ENCODE measurements around the gene KIF22. TPM values are rescaled to one million over a fixed set of nuclear protein-coding genes. Genes with fewer than 3 reads are reported as not detected.
"Not testable (repeated sequence)": the region's sequence is repeated elsewhere in the genome, so short reads cannot be mapped to it uniquely, and the experiment has no call there.

KIF22 gene
- total and polyA plus RNA-seq, 2 donors (not counting 1 experiment from before 2014, with no cell fraction given): 12.3 to 17.7 TPM

GRCh38 chr16:29789775-29790182 lies 772 bp upstream of the KIF22 start:
- peak overlapping the region; percentile 34 to 71 (median 56) for H3K4me3 ChIP-seq (replicated peaks in 1 of 4; ENCODE audit: control extremely low read depth in 1 of 4, insufficient read depth in 1 of 4, low read depth in 3 of 4, low read length in 4 of 4)
- H3K36me3 ChIP-seq (ENCODE audit: control insufficient read depth, insufficient read depth, low read length): no peaks in the 10 kb centered on the region
- peak overlapping the region; percentile 48 for H3K9ac ChIP-seq (ENCODE audit: insufficient read depth, low read length)
- no peaks in the 10 kb centered on the region for H3K4me1 ChIP-seq (ENCODE audit: control insufficient read depth, extremely low read depth, insufficient read depth, low read length)
- peak overlapping the region; percentile 90 for H2AFZ ChIP-seq (ENCODE audit: low read length)
- peak overlapping the region; percentile 53 for H3K27ac ChIP-seq (ENCODE audit: insufficient read depth, low read length)
- no peak for TF ChIP-seq CTCF (conservative IDR thresholded peaks at IDR 0.05 in 1 of 2, IDR thresholded peaks at IDR 0.05 in 1 of 2; ENCODE audit: low read depth in 1 of 2, low read length in 2 of 2)
- no peak for TF ChIP-seq EZH2 (IDR thresholded peaks at IDR 0.05; ENCODE audit: low read length, missing control alignments)
- no peaks in the 10 kb centered on the region for H3K9me3 ChIP-seq (ENCODE audit: control insufficient read depth, insufficient read depth, low read depth, low read length)
- no peaks in the 10 kb centered on the region for H4K20me1 ChIP-seq (ENCODE audit: control insufficient read depth, extremely low read depth, insufficient read depth, low read length)
- H3K79me2 ChIP-seq (ENCODE audit: control insufficient read depth, insufficient read depth, low read length): peaks cover 41% of the 10 kb centered on the region
- H3K27me3 ChIP-seq (ENCODE audit: control insufficient read depth, insufficient read depth, low read length): no peaks in the 10 kb centered on the region
- no peak for DNase-seq (ENCODE audit: low read depth in 2 of 2)
- H3K4me2 ChIP-seq (ENCODE audit: extremely low read depth, insufficient read depth, low read length): peak overlapping the region; percentile 68

- Histone ChIP-seq H3K4me1 (ENCODE audit: control insufficient read depth, extremely low read depth, insufficient read depth, low read length) (no peaks in the 10 kb centered on the region), H2AFZ (ENCODE audit: low read length) (peak overlapping the region; percentile 93), H3K4me2 (ENCODE audit: extremely low read depth, insufficient read depth, low read length) (peak overlapping the region; percentile 95), H3K9ac (ENCODE audit: insufficient read depth, low read length) (peak overlapping the region; percentile 62), H3K27me3 (ENCODE audit: control insufficient read depth, insufficient read depth, low read length) (no peaks in the 10 kb centered on the region), H3K27ac (ENCODE audit: insufficient read depth, low read length) (peak overlapping the region; percentile 60), H3K4me3 (replicated peaks in 1 of 4; ENCODE audit: control extremely low read depth in 1 of 4, insufficient read depth in 1 of 4, low read depth in 3 of 4, low read length in 4 of 4) (peak overlapping the region; percentile 56 to 92 (median 86)), H4K20me1 (ENCODE audit: control insufficient read depth, extremely low read depth, insufficient read depth, low read length) (no peaks in the 10 kb centered on the region), H3K79me2 (ENCODE audit: control insufficient read depth, insufficient read depth, low read length) (peaks cover 52% of the 10 kb centered on the region), H3K36me3 (ENCODE audit: control insufficient read depth, insufficient read depth, low read length) (no peaks in the 10 kb centered on the region), H3K9me3 (ENCODE audit: control insufficient read depth, insufficient read depth, low read depth, low read length) (no peaks in the 10 kb centered on the region)
- DNase-seq (ENCODE audit: low read depth in 2 of 2): no peak
- TF ChIP-seq CTCF (conservative IDR thresholded peaks at IDR 0.05 in 1 of 2, IDR thresholded peaks at IDR 0.05 in 1 of 2; ENCODE audit: low read depth in 1 of 2, low read length in 2 of 2) (no peak), EZH2 (IDR thresholded peaks at IDR 0.05; ENCODE audit: low read length, missing control alignments) (no peak)
Measured at GRCh38 chr16:29790949-29791844, 646 bp downstream of the KIF22 start.

- Histone ChIP-seq H2AFZ (ENCODE audit: low read length) (no peak overlapping the region), H3K4me2 (ENCODE audit: extremely low read depth, insufficient read depth, low read length) (peak overlapping the region; percentile 95), H3K4me3 (replicated peaks in 1 of 4; ENCODE audit: control extremely low read depth in 1 of 4, insufficient read depth in 1 of 4, low read depth in 3 of 4, low read length in 4 of 4) (peak overlapping the region; percentile 56 to 92 (median 86)), H3K27me3 (ENCODE audit: control insufficient read depth, insufficient read depth, low read length) (no peaks in the 10 kb centered on the region), H3K9me3 (ENCODE audit: control insufficient read depth, insufficient read depth, low read depth, low read length) (no peaks in the 10 kb centered on the region), H3K27ac (ENCODE audit: insufficient read depth, low read length) (peak overlapping the region; percentile 60), H3K36me3 (ENCODE audit: control insufficient read depth, insufficient read depth, low read length) (no peaks in the 10 kb centered on the region), H3K9ac (ENCODE audit: insufficient read depth, low read length) (no peak overlapping the region), H3K4me1 (ENCODE audit: control insufficient read depth, extremely low read depth, insufficient read depth, low read length) (no peaks in the 10 kb centered on the region), H3K79me2 (ENCODE audit: control insufficient read depth, insufficient read depth, low read length) (peaks cover 55% of the 10 kb centered on the region), H4K20me1 (ENCODE audit: control insufficient read depth, extremely low read depth, insufficient read depth, low read length) (no peaks in the 10 kb centered on the region)
- no peak for TF ChIP-seq EZH2 (IDR thresholded peaks at IDR 0.05; ENCODE audit: low read length, missing control alignments)
- no peak for TF ChIP-seq CTCF (conservative IDR thresholded peaks at IDR 0.05 in 1 of 2, IDR thresholded peaks at IDR 0.05 in 1 of 2; ENCODE audit: low read depth in 1 of 2, low read length in 2 of 2)
- no peak for DNase-seq (ENCODE audit: low read depth in 2 of 2)
Measured at GRCh38 chr16:29791845-29792807, 1.6 kb downstream of the KIF22 start.

GRCh38 chr16:29793153-29793552 lies 2.6 kb downstream of the KIF22 start:
- H3K27me3 ChIP-seq (ENCODE audit: control insufficient read depth, insufficient read depth, low read length); H3K9ac ChIP-seq (ENCODE audit: insufficient read depth, low read length); H3K4me1 ChIP-seq (ENCODE audit: control insufficient read depth, extremely low read depth, insufficient read depth, low read length); H3K27ac ChIP-seq (ENCODE audit: insufficient read depth, low read length); H4K20me1 ChIP-seq (ENCODE audit: control insufficient read depth, extremely low read depth, insufficient read depth, low read length); H3K4me2 ChIP-seq (ENCODE audit: extremely low read depth, insufficient read depth, low read length); H3K9me3 ChIP-seq (ENCODE audit: control insufficient read depth, insufficient read depth, low read depth, low read length); H2AFZ ChIP-seq (ENCODE audit: low read length); DNase-seq (ENCODE audit: low read depth in 2 of 2); H3K4me3 ChIP-seq (replicated peaks in 1 of 4; ENCODE audit: control extremely low read depth in 1 of 4, insufficient read depth in 1 of 4, low read depth in 3 of 4, low read length in 4 of 4); H3K36me3 ChIP-seq (ENCODE audit: control insufficient read depth, insufficient read depth, low read length): not testable (repeated sequence)
- H3K79me2 ChIP-seq (ENCODE audit: control insufficient read depth, insufficient read depth, low read length): peaks cover 55% of the 10 kb centered on the region

All from fibroblast of lung (primary cell).